Fibroblast of mammary gland (primary cell): ENCODE results near the gene RFTN1.

Experiments used
- DNase-seq: peaks from one replicate; pipeline ENCODE4 v3.0.0-alpha.2; 2010; ENCODE audit warnings: low read depth
- H3K4me3 ChIP-seq: 2 replicates; pipeline ENCODE4 v1.5.1; 2011; ENCODE audit warnings: low read depth, mild to moderate bottlenecking, low read length, moderate library complexity; ENCODE audit not compliant: control insufficient read depth
- TF ChIP-seq, protein P1 (sequence below): conservative IDR thresholded peaks from 2 replicates; pipeline ENCODE4 v1.5.1; 2011; ENCODE audit warnings: low read depth, low read length, inconsistent platforms; ENCODE audit not compliant: control insufficient read depth, insufficient read depth

RFTN1 gene

DNA sequence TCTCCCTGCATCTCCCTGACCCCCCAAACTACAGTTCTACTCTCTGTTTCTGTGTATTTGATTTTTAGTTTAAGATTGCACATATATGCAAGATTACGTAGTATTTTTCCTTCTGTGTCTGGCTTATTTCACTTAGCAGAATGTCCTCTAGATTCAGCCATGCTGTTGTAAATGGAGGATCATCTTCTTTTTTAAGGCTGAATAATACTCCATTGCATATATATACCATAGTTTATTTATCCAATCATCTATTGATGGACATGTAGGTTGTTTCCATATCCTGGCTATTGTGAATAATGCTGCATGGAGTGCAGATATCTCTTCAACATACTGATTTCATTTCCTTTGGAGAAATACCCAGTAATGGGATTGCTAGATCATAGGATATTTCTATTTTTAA is 70.8 kb downstream of the RFTN1 start:
- no peak for DNase-seq
- no peak overlapping the region for H3K4me3 ChIP-seq
- TF ChIP-seq, protein P1, sequence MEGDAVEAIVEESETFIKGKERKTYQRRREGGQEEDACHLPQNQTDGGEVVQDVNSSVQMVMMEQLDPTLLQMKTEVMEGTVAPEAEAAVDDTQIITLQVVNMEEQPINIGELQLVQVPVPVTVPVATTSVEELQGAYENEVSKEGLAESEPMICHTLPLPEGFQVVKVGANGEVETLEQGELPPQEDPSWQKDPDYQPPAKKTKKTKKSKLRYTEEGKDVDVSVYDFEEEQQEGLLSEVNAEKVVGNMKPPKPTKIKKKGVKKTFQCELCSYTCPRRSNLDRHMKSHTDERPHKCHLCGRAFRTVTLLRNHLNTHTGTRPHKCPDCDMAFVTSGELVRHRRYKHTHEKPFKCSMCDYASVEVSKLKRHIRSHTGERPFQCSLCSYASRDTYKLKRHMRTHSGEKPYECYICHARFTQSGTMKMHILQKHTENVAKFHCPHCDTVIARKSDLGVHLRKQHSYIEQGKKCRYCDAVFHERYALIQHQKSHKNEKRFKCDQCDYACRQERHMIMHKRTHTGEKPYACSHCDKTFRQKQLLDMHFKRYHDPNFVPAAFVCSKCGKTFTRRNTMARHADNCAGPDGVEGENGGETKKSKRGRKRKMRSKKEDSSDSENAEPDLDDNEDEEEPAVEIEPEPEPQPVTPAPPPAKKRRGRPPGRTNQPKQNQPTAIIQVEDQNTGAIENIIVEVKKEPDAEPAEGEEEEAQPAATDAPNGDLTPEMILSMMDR = no peak

DNA sequence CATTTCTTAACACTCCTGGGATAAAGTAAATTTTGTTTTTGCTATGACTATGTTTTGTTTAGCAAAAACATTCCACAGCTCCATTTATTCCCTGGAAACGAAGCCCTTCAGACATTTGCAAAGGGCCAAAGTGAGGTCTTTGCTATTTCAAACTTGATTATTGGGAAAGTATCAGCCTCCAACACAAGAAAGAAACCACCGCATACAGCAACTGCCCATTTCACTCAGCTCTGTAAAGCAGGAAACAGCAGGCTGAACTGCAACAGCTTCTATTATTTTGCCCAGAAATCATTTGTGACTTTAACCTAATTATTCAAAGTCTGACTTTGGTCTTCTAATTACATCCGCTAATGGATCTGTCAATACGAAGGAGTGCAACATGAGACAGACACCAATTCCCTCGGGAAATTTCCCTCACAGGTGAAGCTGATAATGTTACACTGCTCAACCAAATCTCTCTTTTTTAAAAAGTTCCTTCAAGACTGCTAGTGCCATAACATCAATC is 72.1 kb downstream of the RFTN1 start:
- peak; percentile 42 for DNase-seq
- no peak overlapping the region for H3K4me3 ChIP-seq
- TF ChIP-seq, protein P1 = no peak

DNA sequence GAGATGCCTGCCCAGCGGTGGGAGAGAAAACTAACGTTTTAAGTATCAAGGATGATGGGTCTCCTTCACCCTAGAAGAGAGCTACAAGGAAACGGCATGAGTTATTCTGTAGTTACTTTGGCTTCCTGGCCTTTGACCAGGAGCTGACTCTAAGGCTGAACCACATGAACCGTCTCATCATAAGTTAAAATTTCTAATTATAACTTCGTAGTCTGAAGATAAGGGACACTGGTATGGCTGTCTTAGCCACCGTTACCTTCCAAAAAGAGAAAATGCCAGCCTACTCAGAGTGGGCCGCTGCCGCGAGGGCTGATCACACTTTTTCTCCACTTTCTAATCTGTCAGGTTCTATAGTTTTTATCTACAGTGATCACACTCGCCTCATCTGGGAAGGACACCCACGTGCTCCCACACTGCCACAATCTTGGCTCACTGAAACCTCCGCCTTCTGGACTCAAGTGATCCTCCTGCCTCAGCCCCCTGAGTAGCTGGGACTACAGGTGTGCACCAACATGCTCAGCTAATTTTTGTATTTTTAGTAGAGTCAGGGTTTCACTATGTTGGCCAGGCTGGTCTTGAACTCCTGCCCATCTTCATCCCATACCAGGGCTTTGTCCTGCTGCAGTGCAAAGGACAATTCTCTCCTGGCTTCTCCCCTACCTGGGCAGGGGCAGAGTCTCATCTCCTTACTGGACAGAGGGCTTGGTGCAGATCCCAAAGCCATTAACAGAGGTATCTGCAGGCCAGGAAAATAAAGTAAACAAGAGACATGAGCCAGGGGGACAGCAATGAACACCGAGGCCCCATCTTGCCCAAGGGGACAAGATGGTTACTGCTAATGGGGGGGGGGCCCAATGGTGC is 73.4 kb downstream of the RFTN1 start:
- no peak for DNase-seq
- TF ChIP-seq, protein P1 = no peak
- no peak overlapping the region for H3K4me3 ChIP-seq

DNA sequence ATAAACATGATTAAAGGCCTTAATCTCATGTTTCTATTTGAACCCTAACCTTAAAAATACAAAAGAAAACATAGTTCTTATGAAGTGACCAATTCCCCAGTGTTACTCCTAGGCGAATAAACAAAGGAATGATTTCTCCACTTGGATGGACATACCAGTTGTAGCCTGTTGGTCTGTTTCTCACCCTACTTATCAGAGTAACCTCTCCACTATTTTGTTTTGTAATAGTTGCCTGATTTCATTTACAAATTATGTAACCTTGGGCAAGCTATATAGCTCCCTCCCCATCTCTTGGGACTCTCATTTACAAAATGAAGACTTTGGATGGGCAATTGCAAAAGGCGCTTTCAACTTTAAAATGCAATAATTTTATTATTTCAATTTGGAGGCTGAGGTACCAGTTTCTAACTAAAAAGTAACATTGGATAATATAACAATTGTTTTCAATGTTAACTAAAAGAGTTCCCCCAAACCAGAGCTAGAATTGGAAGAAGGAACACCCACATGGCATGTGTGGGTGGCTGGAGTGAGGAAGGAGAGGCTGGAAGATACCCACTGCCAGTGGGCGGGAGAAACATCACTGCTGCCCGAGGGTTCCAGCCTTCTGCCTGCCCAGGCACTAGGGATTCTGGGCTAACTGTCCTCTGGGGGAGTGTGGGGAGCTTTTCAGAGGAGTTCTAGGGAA is 74.2 kb downstream of the RFTN1 start:
- TF ChIP-seq, protein P1 = no peak
- no peak for DNase-seq
- no peak overlapping the region for H3K4me3 ChIP-seq

DNA sequence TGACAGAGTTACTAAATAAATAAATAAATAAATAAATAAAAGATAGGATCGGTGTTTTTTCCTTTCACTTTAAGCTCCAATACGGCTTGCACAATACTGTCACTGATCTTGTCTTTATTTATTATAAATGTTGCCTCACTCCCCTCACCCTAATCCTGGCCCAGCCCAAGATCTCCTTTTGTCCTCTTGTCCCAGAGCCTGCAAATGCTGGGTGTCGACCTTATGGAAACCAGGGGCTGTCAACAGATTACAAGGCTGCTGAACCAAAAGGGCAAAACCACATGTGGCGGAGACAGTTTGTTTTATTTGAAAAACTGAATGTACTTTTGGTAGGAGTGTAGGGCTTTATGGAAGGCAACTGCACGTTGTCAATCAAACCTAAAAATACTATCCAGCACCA is 75.9 kb downstream of the RFTN1 start:
- H3K4me3 ChIP-seq = no peak overlapping the region
- TF ChIP-seq, protein P1 = no peak
- DNase-seq = no peak

DNA sequence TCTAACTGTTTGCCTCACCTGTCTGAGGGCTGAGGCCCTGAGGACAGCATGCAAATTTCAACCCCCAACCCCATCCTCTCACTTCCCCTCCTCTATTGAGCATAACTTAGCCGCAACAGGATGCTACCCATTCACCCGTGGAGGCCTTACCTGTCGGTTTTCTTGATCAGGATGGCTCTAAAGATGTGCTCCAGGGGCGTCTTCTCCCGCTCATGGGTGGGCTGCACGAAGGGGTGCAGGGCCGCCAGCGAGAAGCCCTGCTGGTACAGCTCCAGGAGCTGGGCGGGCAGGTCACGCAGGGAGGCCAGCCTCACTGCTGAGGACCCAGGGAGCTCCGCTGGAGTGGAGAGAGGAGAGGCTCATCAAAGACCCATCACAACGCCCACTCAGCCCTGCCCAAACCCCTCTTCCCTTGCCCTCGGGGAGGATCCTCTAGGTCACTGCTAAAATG is 79.8 kb downstream of the RFTN1 start:
- no peak overlapping the region for H3K4me3 ChIP-seq
- TF ChIP-seq, protein P1 = no peak
- no peak for DNase-seq
